AG08396 (cell line): Measurements from ENCODE around the gene CYBRD1.
"Not testable (repeated sequence)": the region's sequence is repeated elsewhere in the genome, so short reads cannot be mapped to it uniquely, and the experiment has no call there.

Experiments
- DNase-seq: peaks from one replicate; pipeline ENCODE4 v3.0.0; 2012; ENCODE audit warnings: low spot score, mixed read lengths

Gene CYBRD1

DNA sequence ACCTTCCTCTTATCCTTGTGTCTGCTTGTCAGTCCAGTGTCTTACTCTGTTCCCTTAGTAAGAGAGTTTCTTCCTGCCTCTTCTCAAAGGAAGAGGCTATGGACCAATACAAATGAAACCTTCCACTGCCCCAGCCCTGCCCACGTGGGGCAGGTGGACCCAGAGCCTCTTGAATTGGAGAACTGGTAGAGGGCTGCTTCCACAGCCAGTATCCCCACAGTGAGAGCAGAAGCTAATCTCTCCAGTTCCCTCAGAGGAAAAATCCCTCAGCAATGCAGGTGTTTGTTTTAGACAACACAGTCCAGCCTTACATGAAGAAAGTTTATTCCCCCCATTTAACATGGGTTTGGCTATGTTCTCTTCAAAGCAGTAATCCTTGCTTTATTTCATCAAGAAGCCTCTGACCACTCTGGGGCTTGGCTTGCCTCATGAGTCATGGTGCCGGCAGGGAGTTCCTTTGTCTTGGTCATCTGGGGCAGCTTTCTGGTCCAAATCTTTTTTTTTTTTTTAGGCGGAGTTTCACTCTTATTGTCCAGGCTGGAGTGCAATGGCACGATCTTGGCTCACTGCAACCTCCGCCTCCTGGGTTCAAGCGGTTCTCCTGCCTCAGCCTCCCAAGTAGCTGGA lies 6.5 kb upstream of the CYBRD1 start:
- DNase-seq: peak; percentile 52

DNA sequence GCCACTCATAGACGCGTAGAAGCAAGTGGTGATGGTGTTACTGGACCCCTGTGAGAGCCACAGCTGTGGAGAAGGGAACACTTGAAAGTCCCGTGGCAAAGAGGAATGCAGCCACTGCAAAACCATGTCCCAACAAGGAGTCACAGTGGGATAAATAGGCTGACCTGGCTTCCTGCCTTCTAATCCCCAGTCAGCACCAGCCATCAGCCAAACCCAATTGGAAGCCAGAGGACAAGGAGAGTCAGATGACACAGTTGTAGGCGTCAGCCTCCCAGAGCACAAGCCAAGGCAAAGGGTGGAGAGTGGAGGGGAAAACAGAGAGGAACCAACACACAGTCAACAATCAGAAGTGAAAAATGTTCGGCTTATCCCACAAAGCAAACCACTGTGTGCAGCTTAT lies 5.5 kb upstream of the CYBRD1 start:
- DNase-seq: no peak

- no peak for DNase-seq
Observed at GRCh38 chr2:171520471-171520870, 1.8 kb upstream of the CYBRD1 start.

- no peak for DNase-seq
Observed at GRCh38 chr2:171521361-171522051, 768 bp upstream of the CYBRD1 start.

DNA sequence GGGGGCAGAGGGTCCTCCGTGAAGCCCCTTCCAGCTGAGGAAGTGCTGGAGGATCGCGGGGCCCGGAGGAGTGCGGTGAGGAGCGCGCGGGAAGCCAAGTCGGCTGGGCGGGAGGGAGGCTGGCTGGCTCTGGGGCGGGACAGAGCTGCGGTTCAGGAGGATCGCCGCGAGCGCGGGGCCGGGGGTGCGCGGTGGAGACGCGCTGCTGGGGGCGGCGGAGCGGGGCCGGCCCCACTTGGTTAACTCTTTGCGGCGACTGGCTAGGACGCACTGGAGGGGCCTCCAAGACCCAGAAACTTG lies 464 bp downstream of the CYBRD1 start:
- DNase-seq: peak; percentile 58

DNA sequence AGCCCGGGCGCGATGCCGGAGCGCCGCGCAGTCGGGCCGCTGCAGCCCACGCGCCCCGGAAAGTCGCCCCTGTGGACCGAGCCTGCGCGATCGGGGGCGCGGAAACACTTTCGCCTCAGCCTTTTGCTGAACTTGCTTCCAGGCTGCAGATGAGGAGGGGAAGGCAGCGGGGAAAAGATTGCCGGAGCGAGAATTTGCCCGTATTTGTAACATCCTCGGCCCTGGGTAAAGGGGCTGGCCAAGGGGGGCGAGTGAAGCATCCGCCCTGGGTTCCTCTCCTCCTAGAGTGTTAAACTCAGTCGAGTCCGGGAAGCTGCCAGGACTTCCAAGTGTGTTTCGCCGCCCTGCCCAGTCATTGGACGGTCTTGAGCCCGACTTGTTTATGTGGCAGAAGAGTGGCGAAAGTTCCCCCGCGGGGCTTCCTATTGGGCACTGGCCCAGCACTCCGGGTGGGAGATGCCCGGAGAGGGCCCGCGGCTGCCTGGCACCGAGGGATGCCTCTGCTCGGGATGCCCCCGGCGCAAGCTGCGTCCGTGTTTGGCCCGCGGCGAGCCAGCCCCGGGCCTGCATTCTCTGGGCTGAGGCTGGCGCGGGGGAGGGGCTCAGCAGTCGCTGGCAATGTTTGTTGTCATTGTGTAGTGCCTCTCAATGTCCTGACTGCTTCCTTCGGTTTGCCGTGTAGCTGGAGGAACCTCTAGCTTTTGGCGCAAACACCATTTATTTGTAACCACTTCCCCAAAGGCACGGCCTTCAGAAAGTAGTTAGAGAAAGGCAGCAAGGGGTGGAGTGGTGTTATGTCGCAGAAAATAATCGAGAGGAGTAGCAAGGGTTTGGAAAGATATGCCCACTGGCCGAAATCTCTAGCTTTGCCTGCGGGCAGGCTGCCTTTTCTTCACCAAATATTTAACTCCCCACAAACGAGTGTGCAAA lies 1.1 kb downstream of the CYBRD1 start:
- DNase-seq: peak; percentile 73

GRCh38 chr2:171524018-171524401 lies 1.7 kb downstream of the CYBRD1 start:
- peak; percentile 25 for DNase-seq

GRCh38 chr2:171529914-171530313 lies 7.6 kb downstream of the CYBRD1 start:
- no peak for DNase-seq

DNA sequence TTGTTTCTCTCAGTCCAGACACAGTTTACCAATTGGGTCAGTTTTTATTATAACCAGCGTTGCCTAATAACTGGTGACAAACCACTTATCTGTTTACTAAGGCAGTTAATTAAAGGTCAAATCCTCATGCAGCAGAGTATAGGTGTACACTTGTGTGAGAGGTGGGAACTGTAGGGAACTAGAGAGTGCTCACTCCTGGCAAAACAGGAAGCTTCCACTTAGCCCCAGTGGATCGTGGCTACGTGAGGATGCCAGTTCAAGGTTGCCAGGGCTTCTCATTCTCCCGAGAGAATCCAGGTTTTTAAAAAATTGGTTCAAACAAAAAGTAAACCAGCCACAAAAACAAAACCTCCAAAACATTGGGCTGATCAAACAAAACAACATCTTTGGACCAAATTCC lies 8.1 kb downstream of the CYBRD1 start:
- no peak for DNase-seq

GRCh38 chr2:171530859-171531258 lies 8.6 kb downstream of the CYBRD1 start:
- not testable (repeated sequence) for DNase-seq

GRCh38 chr2:171531291-171531690 lies 9.0 kb downstream of the CYBRD1 start:
- DNase-seq: no peak

DNA sequence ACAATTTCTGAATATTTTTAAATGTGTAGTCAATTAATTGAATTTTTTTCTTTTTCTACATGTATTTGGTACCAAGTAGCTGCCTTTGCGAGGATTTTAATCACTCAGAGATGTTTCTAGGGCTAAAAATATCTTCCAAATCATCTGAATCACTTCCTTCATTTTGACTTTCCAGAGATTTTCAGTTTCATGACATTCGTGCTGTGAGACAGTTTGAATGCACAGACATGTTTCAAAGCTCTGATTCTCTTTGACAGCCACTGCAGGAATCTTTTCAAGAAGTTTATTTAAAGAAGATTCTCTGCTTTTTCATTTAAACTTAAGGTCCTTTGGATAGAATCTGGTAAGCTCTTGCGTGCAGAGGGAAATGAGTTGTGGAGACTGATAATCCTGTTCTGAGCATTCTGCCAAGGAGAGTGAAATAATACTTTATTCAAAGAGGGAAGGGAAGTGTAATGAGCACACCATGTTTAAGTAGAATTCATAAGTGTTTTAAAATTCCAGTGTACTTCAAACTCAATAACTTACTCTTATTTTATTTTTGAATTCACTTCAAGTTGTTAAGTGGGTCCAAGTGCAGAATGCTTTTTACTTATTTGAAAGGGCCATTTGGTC lies 9.7 kb downstream of the CYBRD1 start:
- DNase-seq: no peak

DNA sequence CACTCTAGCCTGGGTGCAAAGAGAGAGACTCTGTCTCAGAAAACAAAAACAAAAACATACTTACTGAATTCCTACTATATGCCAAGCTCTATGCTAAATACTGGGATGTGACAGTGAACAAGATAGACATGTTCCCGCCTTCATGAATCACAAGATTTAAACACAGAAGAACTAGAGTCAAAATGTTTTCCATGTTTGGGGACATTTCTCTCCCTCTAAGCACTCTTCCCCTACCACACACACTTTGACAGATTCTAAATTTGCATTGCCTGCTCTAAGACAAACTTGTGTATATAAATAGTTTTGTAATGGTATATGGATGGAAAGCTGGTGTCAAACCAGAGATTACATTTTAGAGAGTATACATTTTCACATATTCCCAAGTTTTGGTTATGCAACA lies 11.1 kb downstream of the CYBRD1 start:
- no peak for DNase-seq

GRCh38 chr2:171535528-171535927 lies 13.3 kb downstream of the CYBRD1 start:
- not testable (repeated sequence) for DNase-seq

DNA sequence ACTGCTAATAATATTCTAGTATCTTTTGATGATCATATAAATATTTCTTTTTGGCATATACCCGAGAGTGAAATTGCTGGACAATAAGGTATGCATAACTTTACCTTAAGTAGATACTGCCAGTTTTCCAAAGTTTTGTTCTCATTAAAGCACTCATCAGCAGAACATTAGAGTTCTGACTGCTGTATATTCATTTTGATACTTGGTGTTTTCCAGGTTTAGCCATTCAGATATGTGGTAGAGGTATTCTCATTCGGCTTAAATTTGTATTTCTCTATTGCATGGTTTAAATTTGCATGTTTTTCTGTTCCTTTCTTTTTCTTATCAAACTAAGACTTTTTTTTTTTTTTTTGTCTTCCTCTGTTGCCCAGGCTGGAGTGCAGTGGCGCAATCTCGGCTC lies 18.2 kb downstream of the CYBRD1 start:
- no peak for DNase-seq

DNA sequence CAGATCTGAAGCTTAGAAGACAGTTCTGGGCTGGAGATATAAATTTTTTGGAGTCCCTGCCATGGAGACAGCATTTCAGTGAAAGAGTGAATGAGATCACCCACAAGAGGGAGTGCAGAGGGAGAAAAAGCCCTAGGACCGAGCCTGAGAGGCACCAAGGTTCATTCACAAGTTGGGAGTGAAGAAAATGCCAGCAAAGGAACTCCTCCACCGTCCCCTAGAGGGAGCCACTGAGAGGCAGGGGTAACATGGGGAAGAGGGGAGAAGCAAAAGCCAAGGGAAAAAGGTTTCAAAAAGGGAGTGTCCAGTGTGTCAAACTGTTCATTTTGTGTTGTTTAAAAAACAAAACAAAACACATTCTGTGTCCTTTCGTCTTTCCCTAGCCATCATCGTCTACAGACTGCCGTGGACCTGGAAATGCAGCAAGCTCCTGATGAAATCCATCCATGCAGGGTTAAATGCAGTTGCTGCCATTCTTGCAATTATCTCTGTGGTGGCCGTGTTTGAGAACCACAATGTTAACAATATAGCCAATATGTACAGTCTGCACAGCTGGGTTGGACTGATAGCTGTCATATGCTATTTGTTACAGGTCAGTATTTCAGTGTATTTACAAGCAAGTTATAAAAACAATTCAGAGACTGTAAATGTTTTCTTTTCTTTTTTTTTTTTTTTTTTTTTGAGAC lies 19.1 kb downstream of the CYBRD1 start:
- no peak for DNase-seq

DNA sequence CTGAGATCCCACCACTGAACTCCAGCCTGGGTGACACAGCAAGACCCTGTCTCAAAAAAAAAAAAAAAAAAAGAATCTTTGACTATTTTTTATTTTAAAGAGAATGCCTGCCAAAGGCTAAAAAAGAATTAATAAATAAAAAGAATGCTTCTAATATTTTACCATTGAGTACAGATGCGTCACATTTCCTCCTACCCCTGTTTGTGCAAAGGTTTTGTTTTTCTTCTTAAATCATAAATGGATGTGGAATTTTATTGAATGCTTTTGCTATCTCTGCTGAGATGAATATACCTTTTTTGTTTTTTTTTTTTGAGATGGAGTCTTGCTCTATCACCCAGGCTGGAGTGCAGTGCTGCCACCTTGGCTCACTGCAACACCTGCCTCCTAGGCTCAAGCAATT lies 22.8 kb downstream of the CYBRD1 start:
- no peak for DNase-seq

DNA sequence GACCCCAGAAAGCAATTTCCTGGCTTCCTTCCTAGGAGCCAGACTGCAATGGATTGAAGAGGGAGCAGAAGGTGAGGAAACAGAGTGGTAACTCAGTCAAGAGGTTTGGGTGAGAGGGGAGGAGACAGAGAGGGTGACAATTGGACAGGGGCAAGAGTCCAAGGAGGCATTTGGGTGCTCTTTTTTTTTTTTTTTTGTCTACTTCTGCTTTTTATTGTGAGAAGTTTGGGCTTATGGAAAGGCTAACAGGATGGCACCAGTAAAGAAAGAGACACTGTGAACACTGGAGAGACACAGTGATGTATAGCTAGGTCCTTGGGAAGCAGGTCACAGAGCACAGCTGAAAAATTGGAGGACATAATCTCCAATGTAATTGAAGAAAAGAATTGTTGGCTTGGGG lies 25.0 kb downstream of the CYBRD1 start:
- DNase-seq: no peak

DNA sequence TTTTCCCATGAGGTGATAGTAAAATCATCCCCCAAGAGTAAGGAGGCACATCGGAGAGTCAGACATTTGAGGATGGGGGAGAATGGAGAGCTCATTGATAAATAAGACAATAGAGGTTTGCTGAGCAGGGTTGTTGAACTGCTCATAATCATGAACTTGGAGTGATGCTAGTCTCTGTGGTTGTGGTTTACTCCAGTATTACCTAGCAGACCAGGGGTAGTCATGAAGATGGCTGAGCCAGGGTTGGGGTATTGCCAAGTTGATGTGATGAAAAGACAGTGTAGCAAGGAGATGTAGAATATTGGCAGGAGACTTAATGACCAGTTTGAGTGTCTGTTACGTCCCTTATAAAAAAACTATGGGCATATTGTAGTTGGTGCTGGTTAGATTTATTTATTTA lies 25.4 kb downstream of the CYBRD1 start:
- no peak for DNase-seq

DNA sequence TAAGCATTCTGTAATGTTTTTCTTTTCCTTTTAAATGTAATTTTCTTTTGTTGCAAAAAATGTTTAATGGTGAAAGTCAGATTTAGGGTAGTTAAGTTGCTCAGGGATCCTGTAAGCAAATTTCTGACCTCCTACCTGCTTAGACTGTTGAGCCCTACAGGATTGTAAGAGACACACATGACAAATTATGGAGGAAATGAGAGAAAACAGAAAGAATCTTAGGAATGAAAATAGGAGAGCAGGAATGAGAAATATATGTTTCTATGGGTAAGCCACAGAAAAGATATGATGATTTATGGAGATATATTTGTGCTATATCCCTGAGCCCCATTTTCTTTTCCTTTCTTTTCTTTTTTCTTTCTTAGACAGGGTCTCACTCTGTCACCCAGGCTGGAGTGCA lies 28.3 kb downstream of the CYBRD1 start:
- DNase-seq: no peak

DNA sequence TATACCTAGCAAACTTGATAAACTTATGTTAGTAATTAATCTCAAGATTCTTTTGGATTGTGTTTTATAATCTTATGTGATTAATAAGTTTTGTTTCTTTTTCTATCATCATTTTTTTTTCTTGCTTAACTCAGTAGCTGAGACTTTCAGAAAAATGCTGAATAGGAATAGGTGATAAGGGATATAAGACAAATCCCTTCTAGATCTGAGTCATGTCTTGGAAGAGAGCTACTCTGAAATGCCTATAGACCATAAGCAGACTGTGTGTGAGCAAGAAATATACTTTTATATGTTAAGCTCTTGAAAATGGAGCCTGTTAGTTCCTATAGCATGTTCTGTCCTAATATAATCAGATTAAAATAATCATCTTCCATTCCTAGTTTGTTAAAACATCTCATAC lies 29.6 kb downstream of the CYBRD1 start:
- no peak for DNase-seq

GRCh38 chr2:171553236-171553635 lies 31.0 kb downstream of the CYBRD1 start:
- DNase-seq: no peak
